ENCODE results near the gene ESYT3. TPM values are rescaled to one million over a fixed set of nuclear protein-coding genes. Genes with fewer than 3 reads are reported as not detected.
A peak's percentile ranks its signal among the peaks of the same experiment; 100 is the strongest.

ESYT3 gene
- total RNA-seq, 1 donor from 2014 or later: 40.3 TPM

DNA sequence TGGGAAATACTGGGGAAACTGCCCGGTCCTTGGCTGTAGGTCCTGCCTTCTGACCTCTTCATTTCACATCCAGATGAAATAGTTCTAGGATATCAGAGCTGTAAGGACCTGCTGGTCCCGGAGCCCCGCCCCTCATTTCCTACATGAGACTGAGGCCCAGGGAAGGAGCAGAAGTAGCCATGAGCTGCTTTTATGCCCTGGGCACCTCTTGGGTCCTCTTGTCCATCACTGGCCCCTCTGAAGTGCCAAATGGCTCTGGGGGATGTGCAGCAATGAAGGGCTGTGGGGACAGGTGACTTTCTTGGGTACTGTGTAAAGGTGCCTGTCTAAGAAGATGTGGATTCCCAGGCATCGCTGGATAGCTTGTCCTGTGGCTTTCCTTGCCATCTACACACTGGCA lies 40.3 kb upstream of the ESYT3 start:
- Histone ChIP-seq H3K27me3 (ENCODE audit: low read depth) (no peaks in the 10 kb centered on the region), H3K4me3 (no peak overlapping the region), H3K36me3 (peaks cover 12% of the 10 kb centered on the region), H3K27ac (no peak overlapping the region), H3K4me1 (no peaks in the 10 kb centered on the region), H3K9me3 (no peaks in the 10 kb centered on the region)
- no peak for DNase-seq
- no peak for ATAC-seq
- TF ChIP-seq, protein P1, sequence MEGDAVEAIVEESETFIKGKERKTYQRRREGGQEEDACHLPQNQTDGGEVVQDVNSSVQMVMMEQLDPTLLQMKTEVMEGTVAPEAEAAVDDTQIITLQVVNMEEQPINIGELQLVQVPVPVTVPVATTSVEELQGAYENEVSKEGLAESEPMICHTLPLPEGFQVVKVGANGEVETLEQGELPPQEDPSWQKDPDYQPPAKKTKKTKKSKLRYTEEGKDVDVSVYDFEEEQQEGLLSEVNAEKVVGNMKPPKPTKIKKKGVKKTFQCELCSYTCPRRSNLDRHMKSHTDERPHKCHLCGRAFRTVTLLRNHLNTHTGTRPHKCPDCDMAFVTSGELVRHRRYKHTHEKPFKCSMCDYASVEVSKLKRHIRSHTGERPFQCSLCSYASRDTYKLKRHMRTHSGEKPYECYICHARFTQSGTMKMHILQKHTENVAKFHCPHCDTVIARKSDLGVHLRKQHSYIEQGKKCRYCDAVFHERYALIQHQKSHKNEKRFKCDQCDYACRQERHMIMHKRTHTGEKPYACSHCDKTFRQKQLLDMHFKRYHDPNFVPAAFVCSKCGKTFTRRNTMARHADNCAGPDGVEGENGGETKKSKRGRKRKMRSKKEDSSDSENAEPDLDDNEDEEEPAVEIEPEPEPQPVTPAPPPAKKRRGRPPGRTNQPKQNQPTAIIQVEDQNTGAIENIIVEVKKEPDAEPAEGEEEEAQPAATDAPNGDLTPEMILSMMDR (IDR thresholded peaks at IDR 0.05): no peak
- intact Hi-C loops (cut with DNase I): no loop called here

DNA sequence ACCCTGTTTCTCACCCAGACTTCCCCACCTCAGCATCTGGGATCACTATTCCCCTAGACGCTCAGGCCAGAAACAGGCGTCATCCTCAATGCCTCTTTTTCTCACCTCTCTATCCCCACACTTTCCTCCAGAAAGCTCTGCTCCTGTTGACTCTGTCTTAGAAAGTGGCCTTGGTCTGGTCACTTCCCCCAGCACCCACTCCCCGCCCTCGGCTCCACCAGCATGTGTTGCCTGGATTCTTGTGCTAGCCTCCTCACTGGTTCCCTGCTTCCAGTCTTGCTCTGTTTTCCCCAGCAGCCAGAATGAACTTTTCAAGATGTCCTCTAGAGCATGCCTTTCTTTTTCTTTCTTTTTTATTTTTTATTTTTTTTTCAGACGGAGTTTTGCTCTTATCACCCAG lies 39.7 kb upstream of the ESYT3 start:
- no peaks in the 10 kb centered on the region for H3K27me3 ChIP-seq (ENCODE audit: low read depth)
- peaks cover 17% of the 10 kb centered on the region for H3K36me3 ChIP-seq
- TF ChIP-seq, protein P1 (IDR thresholded peaks at IDR 0.05): no peak
- intact Hi-C loops (cut with DNase I): no loop called here
- DNase-seq (no peak), ATAC-seq (no peak)
- no peak overlapping the region for H3K4me3 ChIP-seq
- H3K9me3 ChIP-seq: no peaks in the 10 kb centered on the region
- no peaks in the 10 kb centered on the region for H3K4me1 ChIP-seq
- no peak overlapping the region for H3K27ac ChIP-seq

DNA sequence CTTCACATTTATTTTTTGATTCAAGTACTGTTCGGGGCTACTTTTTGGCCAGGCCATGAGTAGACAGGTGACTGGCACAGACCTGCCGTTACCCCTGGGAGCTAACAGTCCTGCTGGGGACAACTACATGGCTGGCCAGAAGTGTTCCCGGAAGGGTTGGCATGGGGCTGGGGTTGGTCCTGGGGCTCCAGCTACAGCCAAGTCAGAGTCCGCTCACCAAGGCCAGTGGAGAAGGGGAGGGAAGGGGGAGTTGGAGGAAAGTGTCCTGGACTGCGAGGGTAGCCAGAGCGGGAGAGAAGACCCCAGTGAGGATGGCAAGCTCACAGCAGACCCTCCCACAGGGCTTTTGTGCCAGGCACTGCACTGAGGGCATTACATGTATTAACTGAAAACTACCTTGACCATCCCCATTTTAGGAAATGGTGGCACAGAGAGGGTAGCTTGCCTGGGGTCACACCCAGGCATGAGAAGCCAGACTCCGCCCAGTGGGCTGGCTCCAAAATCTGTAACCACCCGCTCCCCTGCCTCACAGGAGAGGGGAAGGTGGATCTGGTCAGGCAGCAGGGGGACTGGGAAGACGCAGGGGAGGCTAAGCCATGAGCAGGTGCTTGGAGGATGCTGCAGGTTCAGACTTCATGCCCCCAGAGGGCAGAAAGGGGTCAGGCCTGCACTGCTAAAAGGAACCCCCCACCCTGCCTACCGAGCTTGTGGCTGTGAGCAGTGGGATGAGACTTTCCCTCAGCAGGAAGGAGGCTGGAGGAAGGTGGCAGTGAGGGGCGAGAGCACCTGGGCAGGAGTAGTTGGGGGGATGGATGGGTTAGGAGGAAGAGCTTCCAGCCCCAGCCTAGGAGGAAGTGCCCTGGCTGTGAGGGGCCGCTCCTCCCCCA lies 38.3 kb upstream of the ESYT3 start:
- DNase-seq (no peak), ATAC-seq (peak; percentile 42 to 60)
- intact Hi-C loops (cut with DNase I): no loop called here
- H3K4me1 ChIP-seq: no peaks in the 10 kb centered on the region
- H3K9me3 ChIP-seq: no peaks in the 10 kb centered on the region
- H3K4me3 ChIP-seq: no peak overlapping the region
- H3K27me3 ChIP-seq (ENCODE audit: low read depth): no peaks in the 10 kb centered on the region
- TF ChIP-seq, protein P1 (IDR thresholded peaks at IDR 0.05): no peak
- H3K36me3 ChIP-seq: peaks cover 30% of the 10 kb centered on the region
- no peak overlapping the region for H3K27ac ChIP-seq

DNA sequence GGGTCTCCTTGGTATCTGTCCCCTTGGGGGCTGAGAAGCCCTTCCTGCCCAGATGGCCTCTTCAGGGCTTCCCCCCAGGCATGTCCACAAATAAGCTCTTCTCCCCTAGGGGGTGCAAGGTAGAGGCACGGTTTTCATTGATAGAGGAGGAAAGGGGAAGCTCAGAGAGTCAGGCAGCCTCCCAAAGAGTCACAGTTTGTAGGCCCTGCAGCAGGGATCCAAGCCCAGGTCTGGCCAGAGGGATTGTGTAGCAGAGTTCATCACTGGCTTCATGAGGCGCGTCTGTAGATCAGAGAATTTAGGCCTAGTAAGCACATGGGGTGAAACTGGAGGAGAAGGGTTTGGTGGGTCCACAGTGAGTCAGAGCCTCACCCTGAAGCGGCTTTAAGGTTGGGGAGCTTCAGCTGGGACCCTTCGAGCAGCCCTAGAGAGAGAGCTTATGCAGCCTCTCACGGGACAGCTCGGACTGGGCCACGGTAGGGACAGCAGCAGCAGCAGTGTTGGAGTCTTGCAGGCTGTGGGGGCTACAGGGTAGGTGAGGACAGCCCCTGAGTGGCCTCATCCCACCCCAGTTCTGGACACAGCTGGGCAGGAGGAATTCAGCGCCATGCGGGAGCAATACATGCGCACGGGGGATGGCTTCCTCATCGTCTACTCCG lies 37.5 kb upstream of the ESYT3 start:
- Histone ChIP-seq H3K9me3 (no peaks in the 10 kb centered on the region), H3K4me1 (no peaks in the 10 kb centered on the region), H3K36me3 (peaks cover 36% of the 10 kb centered on the region), H3K27ac (no peak overlapping the region), H3K4me3 (no peak overlapping the region), H3K27me3 (ENCODE audit: low read depth) (no peaks in the 10 kb centered on the region)
- intact Hi-C loops (cut with DNase I): no loop called here
- TF ChIP-seq, protein P1 (IDR thresholded peaks at IDR 0.05): no peak
- DNase-seq (no peak), ATAC-seq (no peak)

DNA sequence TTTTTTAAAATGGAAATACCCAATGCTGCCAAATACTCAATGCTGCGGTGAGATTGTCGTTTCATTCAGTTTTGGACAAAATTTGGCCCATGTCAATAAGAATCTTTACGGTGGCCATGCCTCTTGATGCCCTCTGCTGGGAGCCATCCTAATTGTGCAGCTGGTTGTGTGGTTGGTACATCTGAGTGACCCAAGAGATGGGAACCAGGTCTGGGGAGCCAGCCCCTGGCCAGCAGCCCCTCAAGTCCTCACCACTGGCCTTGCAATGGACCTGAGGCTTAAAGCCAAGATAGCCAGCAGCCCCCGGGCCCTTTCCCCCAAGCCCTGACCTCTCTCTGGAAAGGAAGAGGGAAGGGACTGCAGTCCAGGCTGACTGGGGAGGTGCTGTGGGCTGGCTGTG lies 36.4 kb upstream of the ESYT3 start:
- no peaks in the 10 kb centered on the region for H3K9me3 ChIP-seq
- H3K4me3 ChIP-seq: no peak overlapping the region
- no peak for ATAC-seq
- TF ChIP-seq, protein P1 (IDR thresholded peaks at IDR 0.05): no peak
- no peak for DNase-seq
- no peak overlapping the region for H3K27ac ChIP-seq
- H3K4me1 ChIP-seq: no peaks in the 10 kb centered on the region
- intact Hi-C loops (cut with DNase I): no loop called here
- peaks cover 47% of the 10 kb centered on the region for H3K36me3 ChIP-seq
- H3K27me3 ChIP-seq (ENCODE audit: low read depth): no peaks in the 10 kb centered on the region
